Measurements from ENCODE around the gene PRRX2.
"Not testable (repeated sequence)": the region's sequence is repeated elsewhere in the genome, so short reads cannot be mapped to it uniquely, and the experiment has no call there.

Gene PRRX2

DNA sequence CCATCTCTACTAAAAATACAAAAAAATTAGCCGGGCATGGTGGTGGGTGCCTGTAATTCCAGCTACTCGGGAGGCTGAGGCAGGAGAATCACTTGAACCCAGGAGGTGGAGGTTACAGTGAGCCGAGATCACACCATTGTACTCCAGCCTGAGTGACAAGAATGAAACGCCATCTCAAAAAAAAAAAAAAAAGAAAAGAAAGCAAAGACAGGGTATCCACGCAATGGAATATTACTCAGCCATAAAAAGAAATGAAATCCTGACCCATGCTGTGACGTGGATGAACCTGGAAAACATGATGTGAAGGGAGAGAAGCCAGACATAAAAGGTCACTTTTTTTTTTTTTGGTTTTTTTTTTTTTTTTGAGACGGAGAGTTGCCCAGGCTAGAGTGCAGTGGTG is 95.3 kb downstream of the PRRX2 start:
- not testable (repeated sequence) for DNase-seq (ENCODE audit: low spot score)

GRCh38 chr9:129761293-129761900 is 96.0 kb downstream of the PRRX2 start:
- no peak for DNase-seq (ENCODE audit: low spot score)

DNA sequence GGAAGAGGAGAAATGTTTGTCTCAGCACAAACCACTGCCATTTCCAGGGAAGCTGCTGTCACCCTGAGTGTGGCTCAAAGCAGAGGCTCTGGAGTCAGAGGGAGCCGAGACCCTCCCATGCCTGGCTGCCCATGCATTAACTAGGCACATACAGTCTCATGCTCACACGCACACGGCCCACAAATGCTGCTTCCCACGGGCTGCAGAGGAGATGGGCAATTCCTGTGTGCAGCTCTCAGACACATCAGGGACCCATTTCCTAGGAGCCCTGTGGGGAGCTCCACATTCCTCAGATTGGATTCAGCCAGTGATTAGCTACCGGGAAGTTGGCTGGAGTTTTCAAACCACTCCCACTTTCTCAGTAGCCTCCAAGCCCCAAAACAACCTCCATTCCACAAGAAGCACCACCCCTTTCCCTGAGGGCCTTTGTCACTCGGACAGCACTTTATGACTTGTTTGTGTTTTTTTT is 96.5 kb downstream of the PRRX2 start:
- no peak for DNase-seq (ENCODE audit: low spot score)

GRCh38 chr9:129762370-129762984 is 97.0 kb downstream of the PRRX2 start:
- not testable (repeated sequence) for DNase-seq (ENCODE audit: low spot score)

DNA sequence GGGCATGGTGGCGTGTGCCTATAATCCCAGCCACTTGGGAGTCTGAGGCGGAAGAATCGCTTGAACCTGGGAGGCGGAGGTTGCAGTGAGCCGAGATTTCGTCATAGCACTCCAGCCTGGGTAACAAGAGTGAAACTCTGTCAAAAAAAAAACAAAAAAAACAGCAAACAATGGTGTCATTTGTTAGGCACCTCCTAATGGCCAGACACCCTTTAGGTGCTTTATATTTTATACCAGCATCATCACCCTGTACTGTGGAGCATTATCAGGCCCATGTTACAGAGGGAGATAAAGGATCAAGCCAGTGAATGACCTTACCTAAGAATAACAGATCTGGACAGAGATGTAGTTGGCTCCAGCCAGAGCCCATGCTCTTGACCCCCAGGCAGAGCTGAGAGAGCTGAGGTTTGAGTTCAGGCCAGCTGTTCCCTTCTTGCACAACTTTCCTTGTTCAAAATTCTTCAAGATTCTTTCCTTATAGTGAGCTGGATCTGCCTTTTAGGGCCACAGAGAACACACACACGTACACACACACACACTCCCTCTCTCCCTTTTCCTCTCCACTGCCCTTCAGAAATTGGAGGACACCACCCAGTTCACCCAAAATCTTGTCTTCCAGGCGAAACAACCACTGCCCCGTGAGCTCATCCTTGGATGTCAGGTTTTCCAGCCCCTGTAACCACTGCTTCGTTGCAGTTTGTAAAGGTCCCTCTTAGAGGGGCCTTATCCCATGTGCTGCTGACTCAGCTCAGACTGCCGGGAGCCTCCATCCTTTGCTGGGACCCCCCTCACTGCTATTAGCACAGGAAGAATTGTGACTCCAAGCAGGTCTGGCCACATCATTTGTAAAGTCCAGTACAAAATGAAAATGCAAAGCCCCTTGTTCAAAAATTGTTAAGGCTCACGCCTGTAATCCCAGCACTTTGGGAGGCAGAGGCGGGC is 97.8 kb downstream of the PRRX2 start:
- DNase-seq (ENCODE audit: low spot score), result no peak

- DNase-seq (ENCODE audit: low spot score), result no peak
Observed at GRCh38 chr9:129765764-129766317, 100.4 kb downstream of the PRRX2 start.

DNA sequence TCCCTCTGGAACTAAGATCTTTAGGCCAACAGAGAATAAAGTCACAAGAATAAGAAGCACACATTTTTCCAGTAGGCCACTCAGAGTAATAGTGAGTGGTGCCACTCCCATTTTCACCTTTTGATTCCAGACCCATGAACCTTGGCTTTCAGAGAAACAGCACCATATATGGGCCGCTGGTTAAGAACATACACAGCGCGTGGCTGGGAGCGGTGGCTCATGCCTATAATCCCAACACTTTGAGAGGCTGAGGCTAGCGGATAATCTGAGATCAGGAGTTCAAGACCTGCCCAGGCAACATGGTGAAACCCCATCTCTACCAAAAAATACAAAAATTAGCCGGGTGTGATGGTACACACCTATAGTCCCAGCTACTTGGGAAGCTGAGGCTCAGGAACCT is 103.0 kb downstream of the PRRX2 start:
- DNase-seq (ENCODE audit: low spot score), result no peak

GRCh38 chr9:129769669-129770068 is 104.2 kb downstream of the PRRX2 start:
- DNase-seq (ENCODE audit: low spot score), result no peak

DNA sequence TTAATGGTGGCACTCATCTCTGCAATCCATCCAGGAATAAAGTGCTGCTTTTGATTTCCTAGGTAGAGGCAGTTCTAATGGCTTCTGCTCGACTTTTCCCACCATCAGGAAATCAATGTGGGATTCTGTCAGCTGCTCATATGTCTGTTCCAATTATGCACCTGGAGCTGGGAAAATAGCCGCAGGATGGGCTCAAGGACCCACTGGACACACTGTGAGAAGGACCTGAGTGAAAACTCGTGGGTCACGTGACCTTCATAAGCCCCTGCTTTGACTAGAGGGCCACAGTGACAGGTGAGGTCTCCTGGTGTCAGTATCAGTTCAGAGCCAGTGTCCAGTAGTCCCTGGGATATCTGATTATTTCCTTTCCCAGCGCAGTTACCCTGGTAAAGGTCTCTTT is 105.3 kb downstream of the PRRX2 start:
- DNase-seq (ENCODE audit: low spot score), result no peak
